HepG2 (cell line): ENCODE measurements around the gene HIGD1C. TPM values are rescaled to one million over a fixed set of nuclear protein-coding genes. Genes with fewer than 3 reads are reported as not detected.

Source experiments
- ATAD3A ChIP-seq: sonication (generic); formaldehyde crosslinking; IDR thresholded peaks from 2 replicates; pipeline ENCODE4 v1.4.0; 2020; ENCODE audit warnings: missing genetic modification reagents
- CCDC6 ChIP-seq: sonication (generic); formaldehyde crosslinking; IDR thresholded peaks from 2 replicates; pipeline ENCODE4 v1.8.1; 2022; ENCODE audit warnings: mild to moderate bottlenecking, missing genetic modification reagents, moderate library complexity
- CEBPB ChIP-seq: IDR thresholded peaks from 2 replicates; pipeline ENCODE4 v1.6.1; 2011; ENCODE audit warnings: low read depth, low read length, improper control_type of control experiment, borderline replicate concordance
- DMAP1 ChIP-seq: IDR thresholded peaks from 2 replicates; pipeline ENCODE4 v1.6.1; 2016
- FOSL2 ChIP-seq: sonication (generic); formaldehyde crosslinking; IDR thresholded peaks from 2 replicates; pipeline ENCODE4 v1.4.0; 2020; ENCODE audit warnings: missing genetic modification reagents
- FOXK1 ChIP-seq: sonication (generic); formaldehyde crosslinking; IDR thresholded peaks from 2 replicates; pipeline ENCODE4 v1.4.0; 2020; ENCODE audit warnings: low read depth, missing genetic modification reagents, borderline replicate concordance
- HNRNPUL1 ChIP-seq: fragments of 200-400 bp; formaldehyde crosslinking; IDR thresholded peaks from 2 replicates; pipeline ENCODE4 v1.6.1; 2017; ENCODE audit warnings: low read depth, mild to moderate bottlenecking, low read length, moderate library complexity
- MYC ChIP-seq: sonication (generic); formaldehyde crosslinking; IDR thresholded peaks from 2 replicates; pipeline ENCODE4 v1.9.0; 2021; ENCODE audit warnings: missing genetic modification reagents, borderline replicate concordance
- NCOA5 ChIP-seq: sonication (generic); formaldehyde crosslinking; IDR thresholded peaks from 2 replicates; pipeline ENCODE4 v1.4.0; 2020; ENCODE audit warnings: missing genetic modification reagents
- PPARG ChIP-seq: conservative IDR thresholded peaks from 2 replicates; pipeline ENCODE4 v1.6.1; 2016; ENCODE audit warnings: missing biosample characterization, missing genetic modification reagents
- RAD51 ChIP-seq: fragments of 450-650 bp; IDR thresholded peaks from 2 replicates; pipeline ENCODE4 v1.6.1; 2016; ENCODE audit warnings: borderline replicate concordance
- TBP ChIP-seq: sonication (generic); formaldehyde crosslinking; IDR thresholded peaks from 2 replicates; pipeline ENCODE4 v1.5.0; 2020; ENCODE audit warnings: missing genetic modification reagents
- ZFAT ChIP-seq: sonication (generic); formaldehyde crosslinking; conservative IDR thresholded peaks from 2 replicates; pipeline ENCODE4 v1.8.1; 2023; ENCODE audit warnings: missing genetic modification reagents, inconsistent platforms
- ZIK1 ChIP-seq: sonication (generic); formaldehyde crosslinking; IDR thresholded peaks from 2 replicates; pipeline ENCODE4 v1.5.0; 2020; ENCODE audit warnings: mild to moderate bottlenecking, low read depth, missing genetic modification reagents, borderline replicate concordance
- ZKSCAN1 ChIP-seq: fragments of 150-350 bp; IDR thresholded peaks from 2 replicates; pipeline ENCODE4 v1.6.1; 2014; ENCODE audit warnings: low read length
- ZNF101 ChIP-seq: sonication (generic); formaldehyde crosslinking; IDR thresholded peaks from 2 replicates; pipeline ENCODE4 v1.4.0; 2020; ENCODE audit warnings: mild to moderate bottlenecking, low read depth, missing genetic modification reagents, borderline replicate concordance
- ZNF446 ChIP-seq: sonication (generic); formaldehyde crosslinking; IDR thresholded peaks from 2 replicates; pipeline ENCODE4 v1.5.0; 2020; ENCODE audit warnings: mild to moderate bottlenecking, missing genetic modification reagents
- ZNF530 ChIP-seq: sonication (generic); formaldehyde crosslinking; IDR thresholded peaks from 2 replicates; pipeline ENCODE4 v1.5.0; 2020; ENCODE audit warnings: low read depth, mild to moderate bottlenecking, missing genetic modification reagents
- ZNF552 ChIP-seq: sonication (generic); formaldehyde crosslinking; IDR thresholded peaks from 2 replicates; pipeline ENCODE4 v1.9.0; 2022; ENCODE audit warnings: missing genetic modification reagents, mild to moderate bottlenecking, borderline replicate concordance
- ZNF883 ChIP-seq: sonication (generic); formaldehyde crosslinking; IDR thresholded peaks from 2 replicates; pipeline ENCODE4 v1.5.1; 2020; ENCODE audit warnings: mild to moderate bottlenecking, missing genetic modification reagents; ENCODE audit errors: not compliant biosample characterization
- ZZZ3 ChIP-seq: sonication (generic); formaldehyde crosslinking; IDR thresholded peaks from 2 replicates; pipeline ENCODE4 v1.4.0; 2020; ENCODE audit warnings: missing genetic modification reagents, mild to moderate bottlenecking, borderline replicate concordance
- polyA plus RNA-seq, 8 experiments: library from polyadenylated mRNA; depleted of rRNA in 3 of 8; stranded (reverse) in 7 of 8; unstranded in 1 of 8; fragments of >200 nt; fragmentation: Illumina TruSeq in 4 of 8; extraction: Trizol in 4 of 8; gene quantifications; 2 replicates each; pipeline versions ENCODE4 v1.2.1 to v1.2.3, GENCODE V29; 2011 to 2016; ENCODE audit warnings: low read depth in 4 of 8, missing spikeins in 1 of 8, mixed read lengths in 1 of 8; ENCODE audit not compliant: insufficient read depth in 1 of 8
- total RNA-seq, 5 experiments: library from RNA; depleted of rRNA; stranded (reverse); fragments of >200 nt; fragmentation: Illumina TruSeq; extraction: Trizol; gene quantifications; 2 replicates each; pipeline ENCODE4 v1.2.3, GENCODE V29; 2016; ENCODE audit warnings: low read depth in 1 of 5
- TF ChIP-seq, protein P1 (sequence below): sonication (generic); formaldehyde crosslinking; IDR thresholded peaks from 2 replicates; pipeline ENCODE4 v1.4.0; 2020; ENCODE audit warnings: low read depth, missing genetic modification reagents
- TF ChIP-seq, protein P2 (sequence below): sonication (generic); formaldehyde crosslinking; IDR thresholded peaks from 2 replicates; pipeline ENCODE4 v1.8.0; 2022; ENCODE audit warnings: missing genetic modification reagents, mild to moderate bottlenecking, moderate library complexity, borderline replicate concordance
- TF ChIP-seq, protein P3 (sequence below), 2 experiments: fragments of 450-650 bp in 1 of 2; sonication (generic) in 1 of 2; formaldehyde crosslinking; IDR thresholded peaks; 2 replicates each; pipeline versions ENCODE4 v1.5.0 to v1.8.0; 2020 to 2022; ENCODE audit warnings: mild to moderate bottlenecking in 1 of 2, missing genetic modification reagents in 1 of 2

Gene HIGD1C
- total and polyA plus RNA-seq, 2 of the 13 experiments (the other 11 are each of a cell fraction or from before 2014, with no cell fraction given) = not detected

DNA sequence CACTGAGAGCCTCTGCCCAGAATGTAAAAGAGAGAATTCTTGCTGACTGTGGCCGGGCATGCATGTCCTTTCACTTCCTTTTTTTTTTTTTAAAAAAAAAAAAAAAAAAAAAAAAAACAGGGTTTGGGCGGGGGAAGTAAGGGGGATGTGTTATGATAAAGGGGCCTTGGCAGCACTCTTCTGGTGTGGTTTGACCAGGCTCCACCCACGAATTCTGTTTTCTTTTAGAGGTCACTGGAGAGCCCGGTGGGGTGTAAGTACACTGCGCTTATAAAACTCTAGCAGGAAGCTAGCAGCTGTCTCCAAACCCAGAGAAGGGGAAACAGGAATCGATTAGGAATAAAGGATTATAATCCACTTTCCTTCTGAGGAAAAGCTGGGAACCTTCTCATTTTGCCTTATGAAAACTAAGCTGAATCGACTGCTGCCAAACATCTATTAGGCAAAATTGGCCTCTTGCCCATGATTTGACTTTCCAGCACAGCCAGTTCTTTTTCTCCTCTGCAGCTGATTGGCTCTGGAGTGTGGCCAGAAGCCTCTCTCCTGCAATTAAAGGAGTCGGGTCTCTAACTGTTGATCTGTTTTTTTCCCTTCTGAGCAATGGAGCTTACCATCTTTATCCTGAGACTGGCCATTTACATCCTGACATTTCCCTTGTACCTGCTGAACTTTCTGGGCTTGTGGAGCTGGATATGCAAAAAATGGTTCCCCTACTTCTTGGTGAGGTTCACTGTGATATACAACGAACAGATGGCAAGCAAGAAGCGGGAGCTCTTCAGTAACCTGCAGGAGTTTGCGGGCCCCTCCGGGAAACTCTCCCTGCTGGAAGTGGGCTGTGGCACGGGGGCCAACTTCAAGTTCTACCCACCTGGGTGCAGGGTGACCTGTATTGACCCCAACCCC lies 27.7 kb upstream of the HIGD1C start (continued):
- TF ChIP-seq, protein P1, sequence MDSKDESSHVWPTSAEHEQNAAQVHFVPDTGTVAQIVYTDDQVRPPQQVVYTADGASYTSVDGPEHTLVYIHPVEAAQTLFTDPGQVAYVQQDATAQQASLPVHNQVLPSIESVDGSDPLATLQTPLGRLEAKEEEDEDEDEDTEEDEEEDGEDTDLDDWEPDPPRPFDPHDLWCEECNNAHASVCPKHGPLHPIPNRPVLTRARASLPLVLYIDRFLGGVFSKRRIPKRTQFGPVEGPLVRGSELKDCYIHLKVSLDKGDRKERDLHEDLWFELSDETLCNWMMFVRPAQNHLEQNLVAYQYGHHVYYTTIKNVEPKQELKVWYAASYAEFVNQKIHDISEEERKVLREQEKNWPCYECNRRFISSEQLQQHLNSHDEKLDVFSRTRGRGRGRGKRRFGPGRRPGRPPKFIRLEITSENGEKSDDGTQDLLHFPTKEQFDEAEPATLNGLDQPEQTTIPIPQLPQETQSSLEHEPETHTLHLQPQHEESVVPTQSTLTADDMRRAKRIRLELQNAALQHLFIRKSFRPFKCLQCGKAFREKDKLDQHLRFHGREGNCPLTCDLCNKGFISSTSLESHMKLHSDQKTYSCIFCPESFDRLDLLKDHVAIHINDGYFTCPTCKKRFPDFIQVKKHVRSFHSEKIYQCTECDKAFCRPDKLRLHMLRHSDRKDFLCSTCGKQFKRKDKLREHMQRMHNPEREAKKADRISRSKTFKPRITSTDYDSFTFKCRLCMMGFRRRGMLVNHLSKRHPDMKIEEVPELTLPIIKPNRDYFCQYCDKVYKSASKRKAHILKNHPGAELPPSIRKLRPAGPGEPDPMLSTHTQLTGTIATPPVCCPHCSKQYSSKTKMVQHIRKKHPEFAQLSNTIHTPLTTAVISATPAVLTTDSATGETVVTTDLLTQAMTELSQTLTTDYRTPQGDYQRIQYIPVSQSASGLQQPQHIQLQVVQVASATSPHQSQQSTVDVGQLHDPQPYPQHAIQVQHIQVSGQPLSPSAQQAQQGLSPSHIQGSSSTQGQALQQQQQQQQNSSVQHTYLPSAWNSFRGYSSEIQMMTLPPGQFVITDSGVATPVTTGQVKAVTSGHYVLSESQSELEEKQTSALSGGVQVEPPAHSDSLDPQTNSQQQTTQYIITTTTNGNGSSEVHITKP (CRISPR knock-in tag) = no peak
- TF ChIP-seq ZNF883 (CRISPR knock-in tag) (no peak), FOSL2 (CRISPR knock-in tag) (no peak), ZNF446 (CRISPR knock-in tag) (no peak), TBP (no peak), ZZZ3 (CRISPR knock-in tag) (no peak), CEBPB (no peak), ZIK1 (CRISPR knock-in tag) (no peak), RAD51 (no peak), MYC (no peak), NCOA5 (CRISPR knock-in tag) (no peak), ZNF552 (no peak), HNRNPUL1 (no peak), PPARG (CRISPR knock-in tag) (0 out of 2 replicates have a peak, but pooled peaks have one; percentile 9), ZFAT (peak; percentile 87), CCDC6 (CRISPR knock-in tag) (no peak), ZNF530 (CRISPR knock-in tag) (no peak), ZNF101 (CRISPR knock-in tag) (no peak), ATAD3A (CRISPR knock-in tag) (no peak), ZKSCAN1 (no peak), DMAP1 (CRISPR knock-in tag) (no peak), FOXK1 (CRISPR knock-in tag) (peak; percentile 16; the same call in 1 of the 2 replicates)
- TF ChIP-seq, protein P2, sequence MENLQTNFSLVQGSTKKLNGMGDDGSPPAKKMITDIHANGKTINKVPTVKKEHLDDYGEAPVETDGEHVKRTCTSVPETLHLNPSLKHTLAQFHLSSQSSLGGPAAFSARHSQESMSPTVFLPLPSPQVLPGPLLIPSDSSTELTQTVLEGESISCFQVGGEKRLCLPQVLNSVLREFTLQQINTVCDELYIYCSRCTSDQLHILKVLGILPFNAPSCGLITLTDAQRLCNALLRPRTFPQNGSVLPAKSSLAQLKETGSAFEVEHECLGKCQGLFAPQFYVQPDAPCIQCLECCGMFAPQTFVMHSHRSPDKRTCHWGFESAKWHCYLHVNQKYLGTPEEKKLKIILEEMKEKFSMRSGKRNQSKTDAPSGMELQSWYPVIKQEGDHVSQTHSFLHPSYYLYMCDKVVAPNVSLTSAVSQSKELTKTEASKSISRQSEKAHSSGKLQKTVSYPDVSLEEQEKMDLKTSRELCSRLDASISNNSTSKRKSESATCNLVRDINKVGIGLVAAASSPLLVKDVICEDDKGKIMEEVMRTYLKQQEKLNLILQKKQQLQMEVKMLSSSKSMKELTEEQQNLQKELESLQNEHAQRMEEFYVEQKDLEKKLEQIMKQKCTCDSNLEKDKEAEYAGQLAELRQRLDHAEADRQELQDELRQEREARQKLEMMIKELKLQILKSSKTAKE (CRISPR knock-in tag) = no peak
- TF ChIP-seq, protein P3, sequence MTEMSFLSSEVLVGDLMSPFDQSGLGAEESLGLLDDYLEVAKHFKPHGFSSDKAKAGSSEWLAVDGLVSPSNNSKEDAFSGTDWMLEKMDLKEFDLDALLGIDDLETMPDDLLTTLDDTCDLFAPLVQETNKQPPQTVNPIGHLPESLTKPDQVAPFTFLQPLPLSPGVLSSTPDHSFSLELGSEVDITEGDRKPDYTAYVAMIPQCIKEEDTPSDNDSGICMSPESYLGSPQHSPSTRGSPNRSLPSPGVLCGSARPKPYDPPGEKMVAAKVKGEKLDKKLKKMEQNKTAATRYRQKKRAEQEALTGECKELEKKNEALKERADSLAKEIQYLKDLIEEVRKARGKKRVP (CRISPR knock-in tag; IDR thresholded peaks at IDR 0.05) = no peak; a peak in 1 of 4 replicates
